Skeletal muscle cell (primary cell): ENCODE data around the gene E2F4.
A peak's percentile ranks its signal among the peaks of the same experiment; 100 is the strongest.

Experiments
- DNase-seq: peaks from one replicate; pipeline ENCODE4 v3.0.0-alpha.2; 2010; ENCODE audit warnings: low read depth
- H3K4me3 ChIP-seq: 2 replicates; pipeline ENCODE4 v1.5.1; 2011; ENCODE audit warnings: low read depth, mild to moderate bottlenecking, control low read depth, low read length, moderate library complexity

Gene E2F4

DNA sequence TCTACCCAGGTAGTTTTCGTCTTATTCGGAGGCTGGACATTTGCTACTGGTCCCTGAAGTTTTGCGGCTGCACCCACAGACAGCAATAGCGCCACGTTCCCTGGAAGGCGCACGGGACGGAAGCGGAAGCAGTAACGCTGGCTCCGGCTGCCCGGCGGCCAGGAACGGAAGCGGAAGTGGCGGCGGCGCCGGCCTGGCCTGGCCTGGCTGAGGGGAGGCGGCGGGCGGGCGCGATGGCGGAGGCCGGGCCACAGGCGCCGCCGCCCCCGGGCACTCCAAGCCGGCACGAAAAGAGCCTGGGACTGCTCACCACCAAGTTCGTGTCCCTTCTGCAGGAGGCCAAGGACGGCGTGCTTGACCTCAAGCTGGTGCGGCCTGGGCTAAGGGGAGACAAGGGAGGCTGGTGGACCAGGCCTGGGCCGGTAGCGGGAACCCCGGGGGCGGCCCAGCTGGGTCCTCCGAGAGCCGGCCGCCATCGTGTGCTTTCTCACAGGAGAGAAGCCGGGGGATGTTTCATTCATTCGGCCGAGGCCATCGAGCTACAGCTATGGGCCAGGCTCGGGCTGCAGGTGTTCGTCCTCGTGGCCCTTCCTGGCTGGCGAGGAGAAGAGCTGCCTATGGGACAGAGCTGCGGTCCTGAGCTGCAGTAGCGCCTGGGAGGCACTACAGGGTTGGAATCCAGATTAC, at the start of gene E2F4:
E2F4 (plus strand) TSS at position 161 of the 687 bp plus-strand sequence; CDS start at position 234, 73 bp downstream.
- no peak for DNase-seq
- H3K4me3 ChIP-seq, result peak within 1 kb of the TSS; percentile 99

- no peak overlapping the region for H3K4me3 ChIP-seq
- DNase-seq, result no peak
Measured at GRCh38 chr16:67142342-67142741, 49.6 kb upstream of the E2F4 start.

DNA sequence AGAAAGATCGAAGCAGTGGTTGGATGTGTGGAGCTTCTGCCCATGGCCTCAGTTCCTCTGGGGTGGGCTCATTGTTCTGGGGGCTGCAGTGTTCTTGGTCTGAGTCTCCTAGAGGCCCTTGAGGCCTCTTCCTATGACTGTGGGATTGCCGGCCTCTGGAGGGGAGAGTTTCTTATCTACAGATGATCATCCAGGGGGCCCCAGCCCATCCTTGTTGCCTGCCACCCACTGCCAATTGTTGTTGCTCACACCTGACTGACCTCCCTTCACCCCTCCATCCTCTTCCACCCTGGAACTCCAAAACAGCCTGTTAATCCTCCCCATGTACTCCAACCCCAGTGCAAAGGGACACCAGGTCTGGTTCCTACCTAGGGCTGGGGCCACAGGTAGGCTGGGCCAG, 47.0 kb upstream of the E2F4 start:
- H3K4me3 ChIP-seq, result no peak overlapping the region
- no peak for DNase-seq

GRCh38 chr16:67145746-67146145, 46.2 kb upstream of the E2F4 start:
- H3K4me3 ChIP-seq, result no peak overlapping the region
- DNase-seq, result no peak

GRCh38 chr16:67146523-67147357, 45.2 kb upstream of the E2F4 start:
- no peak overlapping the region for H3K4me3 ChIP-seq
- DNase-seq, result no peak

GRCh38 chr16:67147437-67148140, 44.4 kb upstream of the E2F4 start:
- no peak overlapping the region for H3K4me3 ChIP-seq
- DNase-seq, result no peak

DNA sequence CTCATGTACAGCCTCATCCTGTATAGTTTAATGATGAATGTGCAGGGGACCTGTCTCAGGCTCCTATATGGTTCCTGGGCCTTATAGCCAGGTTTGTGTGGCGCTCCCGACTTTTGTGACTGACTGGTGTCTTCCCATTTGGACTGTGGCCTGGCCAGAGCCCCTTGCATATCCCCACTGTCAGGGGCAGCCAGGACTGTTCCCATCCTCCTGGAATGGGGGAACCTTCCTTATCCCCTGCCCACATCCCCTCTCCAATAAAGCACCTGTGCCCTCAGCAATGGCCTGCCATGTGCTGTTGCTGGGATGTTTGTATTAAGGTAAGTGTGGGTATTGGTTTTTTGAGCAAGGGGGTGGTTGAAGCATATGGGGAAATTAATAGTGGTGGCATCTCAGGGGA, 43.7 kb upstream of the E2F4 start:
- DNase-seq, result no peak

DNA sequence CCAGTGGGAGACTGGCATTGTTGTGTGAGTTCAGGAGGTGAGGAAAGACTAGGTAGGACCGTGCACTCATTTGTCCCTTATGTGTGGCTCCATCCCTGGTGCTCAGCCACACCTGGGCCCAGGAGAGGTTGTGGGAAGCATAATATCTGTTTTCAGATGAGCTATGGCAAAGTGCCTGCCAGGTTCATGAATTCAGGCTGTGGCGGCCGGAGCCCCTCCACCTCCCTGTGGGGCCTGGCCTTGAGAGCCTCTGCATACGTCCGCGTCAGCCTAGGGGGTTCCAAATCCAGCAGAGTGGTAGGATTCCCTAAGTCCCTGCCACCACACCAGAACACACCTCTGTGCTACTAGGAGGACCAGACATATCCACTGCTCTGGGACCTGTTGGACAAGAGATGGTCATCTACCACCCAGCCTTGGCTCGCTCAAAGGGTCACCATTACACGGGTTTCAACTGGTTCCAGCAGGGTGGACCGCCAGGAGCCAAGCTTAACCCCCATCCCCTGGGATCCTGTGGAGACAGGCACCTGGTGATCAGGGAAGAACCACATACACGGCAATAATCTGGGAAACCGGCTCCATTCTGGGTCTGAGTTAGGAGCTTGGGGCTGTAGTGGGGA, 43.2 kb upstream of the E2F4 start:
- H3K4me3 ChIP-seq, result no peak overlapping the region
- DNase-seq, result no peak

More for the DNA sequence above, 43.7 kb upstream of the E2F4 start:
- no peak overlapping the region for H3K4me3 ChIP-seq

DNA sequence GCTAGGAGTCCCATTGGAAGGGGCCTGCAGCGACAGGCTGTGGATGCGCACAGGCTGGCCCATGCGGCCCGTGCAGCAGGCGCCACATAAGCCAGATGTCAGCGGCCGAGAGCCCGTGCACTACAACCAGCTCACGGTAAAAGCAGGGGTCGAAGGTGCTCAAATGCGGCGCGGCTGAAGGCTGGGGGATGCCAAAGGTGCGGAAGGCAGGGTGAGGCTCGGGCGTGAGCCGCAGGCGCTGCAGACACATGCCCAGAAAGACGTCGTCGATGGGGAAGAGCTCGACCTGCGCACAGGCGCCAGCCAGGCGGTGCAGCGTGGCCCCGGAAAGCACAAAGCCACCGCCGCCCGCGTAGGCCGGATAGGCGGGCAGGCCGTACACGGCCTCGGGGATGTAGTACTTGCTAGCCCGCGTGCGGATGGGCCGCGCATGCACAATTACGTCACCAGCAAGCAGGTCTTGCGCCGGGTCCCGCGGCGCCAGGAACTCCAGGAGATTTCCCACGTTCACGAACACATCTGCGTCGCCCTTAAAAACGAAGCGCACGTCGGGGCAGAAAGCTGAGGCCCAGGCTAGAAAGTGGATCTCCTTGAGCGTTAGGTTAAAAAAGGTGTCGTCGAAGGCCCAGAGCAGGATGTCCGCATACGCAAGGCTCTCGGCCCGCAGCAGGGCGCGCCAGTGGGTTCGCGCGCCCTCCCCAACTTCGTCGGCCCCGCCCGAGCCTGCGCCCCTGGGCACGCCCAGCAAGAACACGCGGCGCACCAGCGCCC, 42.5 kb upstream of the E2F4 start:
- H3K4me3 ChIP-seq, result peak overlapping the region; percentile 67
- no peak for DNase-seq

- peak overlapping the region; percentile 67 for H3K4me3 ChIP-seq
- DNase-seq, result no peak
Measured at GRCh38 chr16:67150047-67150832, 41.7 kb upstream of the E2F4 start.

GRCh38 chr16:67150833-67151396, 41.0 kb upstream of the E2F4 start, which contains the start of gene B3GNT9:
Gene B3GNT9 (minus strand): TSS chr16:67150998. CDS start chr16:67150485, 513 bp downstream.
- no peak for DNase-seq
- peak within 1 kb of the TSS; percentile 67 for H3K4me3 ChIP-seq

- DNase-seq, result no peak
- H3K4me3 ChIP-seq, result peak overlapping the region; percentile 67
Measured at GRCh38 chr16:67151431-67152097, 40.4 kb upstream of the E2F4 start.

DNA sequence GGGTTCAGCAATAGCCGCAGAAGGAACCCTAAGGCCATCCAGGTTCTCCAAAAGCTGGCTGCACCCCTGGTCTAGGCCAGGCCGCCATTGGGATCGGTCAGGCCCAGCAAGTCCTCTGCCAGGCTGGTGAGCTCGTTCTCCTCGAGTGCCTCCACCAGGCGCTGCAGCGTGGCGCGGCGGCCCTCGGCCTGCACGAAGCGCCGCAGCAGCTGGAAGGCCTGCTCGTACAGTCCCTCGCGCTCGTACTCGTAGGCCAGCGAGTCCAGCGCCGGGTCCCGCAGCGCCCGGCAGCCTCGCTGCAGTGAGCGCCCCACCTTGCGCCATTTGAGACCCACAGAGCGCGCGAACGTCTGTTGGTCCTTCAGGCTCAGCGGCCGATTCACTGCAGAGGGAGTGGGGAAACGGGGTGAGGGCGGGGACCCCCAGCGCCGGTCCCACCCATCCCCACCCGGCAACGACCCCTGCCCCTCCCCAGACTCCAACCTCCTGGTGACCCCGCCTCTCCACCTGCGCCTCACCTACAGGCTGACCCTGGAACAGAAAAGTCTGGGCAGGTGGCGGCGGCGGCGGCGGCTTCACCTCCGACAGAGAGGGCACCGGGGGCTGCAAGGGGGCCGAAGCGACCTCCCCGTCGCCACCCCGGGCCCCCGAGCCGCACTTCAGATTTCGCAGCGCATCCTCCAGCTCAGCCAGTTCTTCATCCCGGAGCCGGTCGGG, 37.2 kb upstream of the E2F4 start:
- no peak for DNase-seq
- H3K4me3 ChIP-seq, result no peak overlapping the region

GRCh38 chr16:67155295-67156142, 36.4 kb upstream of the E2F4 start:
- no peak for DNase-seq
- no peak overlapping the region for H3K4me3 ChIP-seq

- no peak overlapping the region for H3K4me3 ChIP-seq
- DNase-seq, result no peak
Measured at GRCh38 chr16:67156143-67156844, 35.7 kb upstream of the E2F4 start.
